A172 (cell line): ENCODE data around the gene SYT3. TPM values are rescaled to one million over a fixed set of nuclear protein-coding genes. Genes with fewer than 3 reads are reported as not detected.

Experiments
- DNase-seq: peaks from one replicate; pipeline ENCODE4 v3.0.0-alpha.2; 2015; ENCODE audit warnings: low spot score
- total RNA-seq: library from RNA; depleted of rRNA; stranded (reverse); fragments of >200 nt; shearing (Covaris generic); gene quantifications from 2 replicates; pipeline ENCODE4 v1.2.3, GENCODE V29; 2014

SYT3 gene
- total RNA-seq, 1 experiment from 2014 or later, result 2.2 TPM

- DNase-seq, result no peak
Measured at GRCh38 chr19:50662651-50663481, 23.2 kb upstream of the SYT3 start.

GRCh38 chr19:50661766-50662650 is 22.3 kb upstream of the SYT3 start:
- DNase-seq, result no peak

GRCh38 chr19:50661023-50661422 is 21.3 kb upstream of the SYT3 start:
- DNase-seq, result no peak

- no peak for DNase-seq
Measured at GRCh38 chr19:50660088-50660366, 20.3 kb upstream of the SYT3 start.

GRCh38 chr19:50659318-50660087 is 19.8 kb upstream of the SYT3 start:
- DNase-seq, result no peak

GRCh38 chr19:50658441-50659317 is 19.0 kb upstream of the SYT3 start:
- DNase-seq, result peak; percentile 82

- DNase-seq, result peak; percentile 100
Measured at GRCh38 chr19:50657712-50658440, 18.2 kb upstream of the SYT3 start.

GRCh38 chr19:50657222-50657669 is 17.6 kb upstream of the SYT3 start:
- DNase-seq, result no peak

- DNase-seq, result no peak
Measured at GRCh38 chr19:50654882-50655281, 15.2 kb upstream of the SYT3 start.

GRCh38 chr19:50652722-50653121 is 13.0 kb upstream of the SYT3 start:
- DNase-seq, result no peak

- DNase-seq, result no peak
Measured at GRCh38 chr19:50651174-50651573, 11.5 kb upstream of the SYT3 start.

- DNase-seq, result peak; percentile 52
Measured at GRCh38 chr19:50649433-50650391, 10.0 kb upstream of the SYT3 start, which contains the start of gene C19orf81. Gene C19orf81 (plus strand): TSS chr19:50649445. CDS start chr19:50649445, 0 bp downstream.

GRCh38 chr19:50648659-50649058 is 9.0 kb upstream of the SYT3 start:
- DNase-seq, result no peak

GRCh38 chr19:50647879-50648615 is 8.4 kb upstream of the SYT3 start:
- DNase-seq, result no peak

- peak; percentile 93 for DNase-seq
Measured at GRCh38 chr19:50646074-50646807, 6.6 kb upstream of the SYT3 start.

- no peak for DNase-seq
Measured at GRCh38 chr19:50645107-50645506, 5.4 kb upstream of the SYT3 start.

- no peak for DNase-seq
Measured at GRCh38 chr19:50644315-50644915, 4.7 kb upstream of the SYT3 start.
